Thymus (tissue), 11 donors: ENCODE results near the gene FBXW8. TPM values are rescaled to one million over a fixed set of nuclear protein-coding genes. Genes with fewer than 3 reads are reported as not detected.

ENCODE experiments used
- DNase-seq, 9 donors: peaks; one replicate each; pipeline ENCODE4 v3.0.0-alpha.2; 2013; ENCODE audit warnings: low spot score in 9 of 9, low read depth in 6 of 9, missing footprints in 1 of 9
- H3K27ac ChIP-seq, 2 donors: one replicate each; pipeline ENCODE4 v1.5.1; 2013; ENCODE audit warnings: control low read depth in 1 of 2, low read depth in 1 of 2, low read length in 1 of 2, mild to moderate bottlenecking in 1 of 2, moderate library complexity in 1 of 2
- H3K27me3 ChIP-seq, 2 donors: one replicate each; pipeline ENCODE4 v1.5.1; 2013; ENCODE audit warnings: low read length in 1 of 2; ENCODE audit not compliant: control insufficient read depth in 2 of 2, insufficient read depth in 1 of 2
- H3K36me3 ChIP-seq, 2 donors: one replicate each; pipeline ENCODE4 v1.5.1; 2013; ENCODE audit warnings: low read length in 1 of 2, mild to moderate bottlenecking in 1 of 2, moderate library complexity in 1 of 2; ENCODE audit not compliant: control insufficient read depth in 2 of 2, insufficient read depth in 2 of 2
- H3K4me1 ChIP-seq, 2 donors: one replicate each; pipeline ENCODE4 v1.5.1; 2013; ENCODE audit warnings: low read length in 2 of 2; ENCODE audit not compliant: control insufficient read depth in 2 of 2, insufficient read depth in 2 of 2
- H3K4me3 ChIP-seq, 2 donors: one replicate each; pipeline ENCODE4 v1.5.1; 2013; ENCODE audit warnings: low read length in 2 of 2, control low read depth in 1 of 2, mild to moderate bottlenecking in 1 of 2
- H3K9me3 ChIP-seq, 2 donors: one replicate each; pipeline ENCODE4 v1.5.1; 2013; ENCODE audit warnings: low read length in 1 of 2, mild to moderate bottlenecking in 1 of 2; ENCODE audit not compliant: control insufficient read depth in 2 of 2, insufficient read depth in 1 of 2
- WGBS: extraction: QIAGEN DNeasy Blood & Tissue Kit; methylation state at CpG from one replicate; pipeline ENCODE4 v1.1.7; 2013; 5-methylcytosine and 5-hydroxymethylcytosine counted together
- polyA plus RNA-seq: library from polyadenylated mRNA; stranded (reverse); fragments of 200-250 nt; gene quantifications from one replicate; pipeline ENCODE4 v1.2.3, GENCODE V29; 2013
- total RNA-seq: library from RNA; stranded (reverse); fragments of 120-200 nt; gene quantifications from one replicate; pipeline ENCODE4 v1.2.4, GENCODE V29; 2013
- donor health status: healthy.

The FBXW8 gene
- total and polyA plus RNA-seq, 2 donors = 4.5 to 6.0 TPM

- Histone ChIP-seq H3K27ac (no peak overlapping the region), H3K9me3 (peaks cover 0 to 7% of the 10 kb centered on the region in 2 donors), H3K27me3 (no peaks in the 10 kb centered on the region), H3K36me3 (peaks cover 0 to 4% of the 10 kb centered on the region in 2 donors), H3K4me1 (no peaks in the 10 kb centered on the region), H3K4me3 (no peak overlapping the region)
- DNase-seq = no peak
- 97% methylated on average over 1 of the region's 1 CpG for WGBS
Observed at GRCh38 chr12:116937640-116938039, 26.9 kb downstream of the FBXW8 start.

- Histone ChIP-seq H3K9me3 (peaks cover 3 to 16% of the 10 kb centered on the region in 2 donors), H3K4me1 (no peaks in the 10 kb centered on the region), H3K36me3 (peaks cover 4 to 7% of the 10 kb centered on the region in 2 donors), H3K27me3 (no peaks in the 10 kb centered on the region), H3K4me3 (no peak overlapping the region), H3K27ac (no peak overlapping the region)
- 96% methylated on average over 3 of the region's 3 CpGs for WGBS
- DNase-seq = no peak
Observed at GRCh38 chr12:116939734-116940133, 29.0 kb downstream of the FBXW8 start.

- Histone ChIP-seq H3K27me3 (no peaks in the 10 kb centered on the region), H3K27ac (no peak overlapping the region), H3K4me1 (no peaks in the 10 kb centered on the region), H3K36me3 (peaks cover 6 to 13% of the 10 kb centered on the region in 2 donors), H3K9me3 (peaks cover 3 to 16% of the 10 kb centered on the region in 2 donors), H3K4me3 (no peak overlapping the region)
- DNase-seq = no peak
- WGBS = 98% methylated on average over 5 of the region's 5 CpGs
Observed at GRCh38 chr12:116941188-116941587, 30.4 kb downstream of the FBXW8 start.

GRCh38 chr12:116943419-116944372 is 32.9 kb downstream of the FBXW8 start:
- Histone ChIP-seq H3K27me3 (no peaks in the 10 kb centered on the region), H3K9me3 (peaks cover 3 to 16% of the 10 kb centered on the region in 2 donors), H3K4me1 (no peaks in the 10 kb centered on the region), H3K4me3 (no peak overlapping the region), H3K36me3 (peaks cover 6 to 19% of the 10 kb centered on the region in 2 donors), H3K27ac (no peak overlapping the region)
- no peak for DNase-seq
- WGBS = 97% methylated on average over 6 of the region's 6 CpGs

- no peak for DNase-seq
- peaks cover 3 to 16% of the 10 kb centered on the region in 2 donors for H3K9me3 ChIP-seq
- no peak overlapping the region for H3K27ac ChIP-seq
- peaks cover 10 to 25% of the 10 kb centered on the region in 2 donors for H3K36me3 ChIP-seq
- H3K27me3 ChIP-seq = no peaks in the 10 kb centered on the region
- H3K4me3 ChIP-seq = no peak overlapping the region
- 98% methylated on average over 9 of the region's 9 CpGs for WGBS
- no peaks in the 10 kb centered on the region for H3K4me1 ChIP-seq
Observed at GRCh38 chr12:116945886-116946550, 35.3 kb downstream of the FBXW8 start.

- H3K4me3 ChIP-seq = no peak overlapping the region
- H3K36me3 ChIP-seq = peaks cover 10 to 25% of the 10 kb centered on the region in 2 donors
- 98% methylated on average over 2 of the region's 2 CpGs for WGBS
Observed at GRCh38 chr12:116948298-116948697, 37.5 kb downstream of the FBXW8 start.

GRCh38 chr12:116950628-116951325 is 40.0 kb downstream of the FBXW8 start:
- WGBS = 98% methylated on average over 15 of the region's 15 CpGs

More at GRCh38 chr12:116948298-116948697, 37.5 kb downstream of the FBXW8 start:
- peaks cover 3 to 6% of the 10 kb centered on the region in 2 donors for H3K9me3 ChIP-seq
- no peaks in the 10 kb centered on the region for H3K4me1 ChIP-seq
- no peak for DNase-seq
- H3K27ac ChIP-seq = no peak overlapping the region
- no peaks in the 10 kb centered on the region for H3K27me3 ChIP-seq

GRCh38 chr12:116954710-116955381 is 44.1 kb downstream of the FBXW8 start:
- peaks cover 0 to 10% of the 10 kb centered on the region in 2 donors for H3K36me3 ChIP-seq
- no peak overlapping the region for H3K27ac ChIP-seq
- DNase-seq = no peak
- H3K4me3 ChIP-seq = no peak overlapping the region
- H3K27me3 ChIP-seq = no peaks in the 10 kb centered on the region
- WGBS = 92% methylated on average over 13 of the region's 13 CpGs
- no peaks in the 10 kb centered on the region for H3K9me3 ChIP-seq
- H3K4me1 ChIP-seq = no peaks in the 10 kb centered on the region

More at GRCh38 chr12:116950628-116951325, 40.0 kb downstream of the FBXW8 start:
- peaks cover 10 to 17% of the 10 kb centered on the region in 2 donors for H3K36me3 ChIP-seq
- H3K4me1 ChIP-seq = no peaks in the 10 kb centered on the region
- H3K4me3 ChIP-seq = no peak overlapping the region
- H3K9me3 ChIP-seq = no peaks in the 10 kb centered on the region
- no peaks in the 10 kb centered on the region for H3K27me3 ChIP-seq
- DNase-seq = no peak
- no peak overlapping the region for H3K27ac ChIP-seq
